NCI-H748 treated with DMSO at 0.1 percent for 48 hours (cell line): ENCODE measurements around the gene FGFR3.
"Not testable (repeated sequence)": the region's sequence is repeated elsewhere in the genome, so short reads cannot be mapped to it uniquely, and the experiment has no call there.

Experiments used
- DNase-seq: peaks from one replicate; lab custom pipeline; 2025; lab: John Stamatoyannopoulos, UW

FGFR3 gene

GRCh38 chr4:1842339-1842895 is 49.3 kb downstream of the FGFR3 start:
- no peak for DNase-seq

- DNase-seq: no peak
Measured at GRCh38 chr4:1842993-1843448, 49.9 kb downstream of the FGFR3 start.

GRCh38 chr4:1843852-1844251 is 50.8 kb downstream of the FGFR3 start:
- no peak for DNase-seq

GRCh38 chr4:1844618-1845017 is 51.5 kb downstream of the FGFR3 start:
- DNase-seq: not testable (repeated sequence)

- no peak for DNase-seq
Measured at GRCh38 chr4:1846580-1846979, 53.5 kb downstream of the FGFR3 start.

- no peak for DNase-seq
Measured at GRCh38 chr4:1850276-1850675, 57.2 kb downstream of the FGFR3 start.

- DNase-seq: no peak
Measured at GRCh38 chr4:1851160-1851559, 58.1 kb downstream of the FGFR3 start.

GRCh38 chr4:1851575-1852410 is 58.7 kb downstream of the FGFR3 start:
- DNase-seq: no peak

- DNase-seq: no peak
Measured at GRCh38 chr4:1852904-1853623, 60.0 kb downstream of the FGFR3 start.

- DNase-seq: no peak
Measured at GRCh38 chr4:1854752-1855151, 61.7 kb downstream of the FGFR3 start.

GRCh38 chr4:1855333-1856070 is 62.4 kb downstream of the FGFR3 start:
- DNase-seq: no peak

GRCh38 chr4:1856071-1856942 is 63.2 kb downstream of the FGFR3 start, which contains the start of gene LETM1:
TSS of gene LETM1 (minus strand) at chr4:1856156. CDS start at chr4:1855950, 206 bp downstream.
- peak; percentile 28 for DNase-seq

GRCh38 chr4:1856943-1857699 is 64.0 kb downstream of the FGFR3 start:
- no peak for DNase-seq

- DNase-seq: no peak
Measured at GRCh38 chr4:1857931-1858330, 64.8 kb downstream of the FGFR3 start.
